Measurements from ENCODE around the gene CRK. TPM values are rescaled to one million over a fixed set of nuclear protein-coding genes. Genes with fewer than 3 reads are reported as not detected.
"Not testable (repeated sequence)": the region's sequence is repeated elsewhere in the genome, so short reads cannot be mapped to it uniquely, and the experiment has no call there.

The CRK gene
- total RNA-seq, 2 experiments from 2014 or later, result 17.5 to 18.4 TPM

DNA sequence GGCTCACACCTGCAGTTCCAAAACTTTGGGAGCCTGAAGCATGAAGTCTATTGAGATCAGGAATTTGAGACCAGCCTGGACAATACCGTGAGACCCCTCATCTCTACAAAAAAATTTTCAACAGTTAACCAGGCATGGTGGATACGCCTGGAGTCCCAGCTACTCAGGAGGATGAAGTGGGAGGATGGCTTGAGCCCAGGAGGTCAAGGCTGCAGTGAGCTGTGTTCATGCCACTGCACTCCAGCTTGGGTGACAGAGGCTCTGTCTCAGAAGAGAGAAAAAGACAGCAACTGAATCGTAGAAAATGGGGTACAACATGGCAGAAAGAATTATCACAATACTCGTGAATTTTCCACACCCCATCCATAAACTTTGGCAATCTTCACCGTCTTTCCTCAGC, 3.2 kb downstream of the CRK start:
- Mint-ChIP-seq H3K4me3 (no peak overlapping the region), H3K9me3 (no peaks in the 10 kb centered on the region), H3K36me3 (ENCODE audit: low read depth) (peaks cover 27% of the 10 kb centered on the region), H3K4me1 (peaks cover 54% of the 10 kb centered on the region), H3K27ac (no peak overlapping the region), H3K27me3 (peaks cover 5% of the 10 kb centered on the region)
- ChIA-PET POLR2A (interaction anchor here (0.7 kb wide), 1 partner anchor 53 kb away, joined by 3 read pairs; the partner anchor contains the start of gene YWHAE), CTCF (interaction anchor here (1.7 kb wide), 1 partner anchor 120 kb away, joined by 3 read pairs; no protein-coding TSS in a partner anchor)
- DNase-seq, result no peak

DNA sequence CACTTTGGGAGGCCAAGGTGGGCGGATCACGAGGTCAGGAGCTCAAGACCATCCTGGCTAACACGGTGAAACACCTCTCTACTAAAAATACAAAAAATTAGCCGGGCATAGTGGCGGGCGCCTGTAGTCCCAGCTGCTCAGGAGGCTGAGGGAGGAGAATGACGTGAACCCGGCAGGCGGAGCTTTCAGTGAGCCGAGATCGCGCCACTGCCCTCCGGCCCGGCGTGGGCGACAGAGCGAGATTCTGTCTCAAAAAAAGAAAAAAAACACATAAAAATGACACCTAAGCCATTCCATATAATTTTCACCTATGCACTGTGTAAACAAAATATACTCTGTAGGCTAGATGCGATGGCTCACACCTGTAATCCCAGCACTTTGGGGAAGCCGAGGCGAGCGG, 5.8 kb downstream of the CRK start:
- not testable (repeated sequence) for DNase-seq, H3K27ac Mint-ChIP-seq, H3K9me3 Mint-ChIP-seq, H3K4me3 Mint-ChIP-seq, H3K27me3 Mint-ChIP-seq
- POLR2A ChIA-PET, result interaction anchor here (0.6 kb wide), 1 partner anchor 34 kb away, joined by 3 read pairs; no protein-coding TSS in a partner anchor
- Mint-ChIP-seq H3K36me3 (ENCODE audit: low read depth) (peaks cover 29% of the 10 kb centered on the region), H3K4me1 (peaks cover 62% of the 10 kb centered on the region)
- CTCF ChIA-PET, result interaction anchor here (1.2 to 2.2 kb wide), 2 partner anchors 13 to 88 kb away, joined by 3 to 5 read pairs; no protein-coding TSS in a partner anchor

DNA sequence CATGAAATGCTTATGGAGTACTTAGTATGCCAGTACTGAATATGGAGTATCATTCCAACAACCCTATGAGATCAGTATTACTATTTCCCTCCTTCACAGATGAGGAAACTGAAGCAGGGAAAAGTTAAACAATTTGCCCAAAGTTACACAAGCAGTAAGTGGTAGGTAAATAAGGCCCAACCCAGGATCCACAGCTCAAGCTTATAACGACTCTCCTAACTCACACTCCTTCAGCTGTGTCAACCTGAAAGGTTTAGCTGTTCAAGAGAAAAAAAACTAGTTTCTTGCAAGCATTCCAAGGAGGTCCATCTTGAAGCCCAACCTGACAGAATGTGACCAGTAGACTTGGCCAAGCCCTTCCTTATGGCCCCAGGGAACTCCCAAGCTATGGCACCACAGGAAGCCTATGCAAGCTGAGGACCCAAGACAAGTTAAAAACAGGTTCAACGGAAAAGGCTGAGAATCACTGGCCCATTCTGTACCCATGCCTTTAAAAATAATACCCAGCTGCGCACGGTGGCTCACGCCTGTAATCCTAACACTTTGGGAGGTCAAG, 6.5 kb downstream of the CRK start:
- Mint-ChIP-seq H3K4me3 (no peak overlapping the region), H3K27me3 (no peaks in the 10 kb centered on the region), H3K36me3 (ENCODE audit: low read depth) (peaks cover 27% of the 10 kb centered on the region), H3K4me1 (peaks cover 54% of the 10 kb centered on the region), H3K9me3 (no peaks in the 10 kb centered on the region), H3K27ac (no peak overlapping the region)
- ChIA-PET CTCF (interaction anchor here (1.1 to 2.2 kb wide), 3 partner anchors 11 to 21 kb away, joined by 3 to 5 read pairs (median 3); no protein-coding TSS in a partner anchor), POLR2A (no interaction called here)
- no peak for DNase-seq

DNA sequence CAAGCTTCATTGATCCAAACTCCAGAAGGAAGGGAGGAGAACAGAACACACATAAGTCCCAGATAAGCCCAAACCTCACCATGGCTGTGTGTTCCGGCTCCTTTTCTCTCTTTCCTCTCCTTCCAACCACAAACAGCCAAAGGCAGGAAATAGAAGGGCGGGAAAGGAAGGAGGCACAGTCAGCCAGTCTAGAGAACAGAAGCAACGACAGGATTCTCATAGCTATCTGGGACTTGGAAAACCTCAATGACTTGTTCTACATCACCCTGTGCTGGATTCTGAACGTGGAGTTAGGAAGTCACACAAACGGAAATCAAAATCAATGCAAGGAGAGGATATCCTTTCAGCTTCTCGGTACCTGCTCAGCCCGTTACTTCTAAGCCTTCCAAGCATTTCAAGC, 9.0 kb downstream of the CRK start:
- CTCF ChIA-PET, result interaction anchor here (0.7 kb wide), 1 partner anchor 40 kb away, joined by 3 read pairs; no protein-coding TSS in a partner anchor
- no peaks in the 10 kb centered on the region for H3K9me3 Mint-ChIP-seq
- H3K27me3 Mint-ChIP-seq, result no peaks in the 10 kb centered on the region
- no peak for DNase-seq
- POLR2A ChIA-PET, result interaction anchor here (0.6 kb wide), 1 partner anchor 71 kb away, joined by 7 read pairs; no protein-coding TSS in a partner anchor
- H3K4me1 Mint-ChIP-seq, result peaks cover 36% of the 10 kb centered on the region
- H3K36me3 Mint-ChIP-seq (ENCODE audit: low read depth), result peaks cover 13% of the 10 kb centered on the region
- H3K4me3 Mint-ChIP-seq, result no peak overlapping the region
- peak overlapping the region; percentile 50 for H3K27ac Mint-ChIP-seq

DNA sequence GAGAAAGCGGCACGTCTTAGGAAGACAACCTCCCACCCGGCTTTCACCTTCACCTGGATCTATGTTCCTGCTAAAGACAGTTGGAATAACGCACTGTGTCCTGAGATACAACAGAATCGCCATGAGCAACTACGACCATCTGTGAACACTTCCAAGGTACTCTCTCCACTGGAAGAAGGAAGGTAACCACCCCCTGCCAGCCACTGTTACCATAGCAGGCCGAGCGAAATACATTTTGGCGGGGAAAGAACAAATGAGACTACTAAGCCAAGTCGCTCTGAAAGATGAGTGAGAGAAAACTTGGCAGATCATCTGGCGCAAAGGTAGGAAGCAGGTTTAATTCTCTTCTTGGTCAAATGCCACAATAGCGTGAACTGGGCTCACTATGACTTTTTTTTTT, 9.8 kb downstream of the CRK start:
- no peak overlapping the region for H3K4me3 Mint-ChIP-seq
- H3K27me3 Mint-ChIP-seq, result no peaks in the 10 kb centered on the region
- H3K27ac Mint-ChIP-seq, result no peak overlapping the region
- CTCF ChIA-PET, result interaction anchor here (0.7 kb wide), 2 partner anchors 41 to 141 kb away, joined by 3 read pairs; no protein-coding TSS in a partner anchor
- POLR2A ChIA-PET, result no interaction called here
- peaks cover 10% of the 10 kb centered on the region for H3K36me3 Mint-ChIP-seq (ENCODE audit: low read depth)
- H3K9me3 Mint-ChIP-seq, result no peaks in the 10 kb centered on the region
- DNase-seq, result no peak
- H3K4me1 Mint-ChIP-seq, result peaks cover 31% of the 10 kb centered on the region

DNA sequence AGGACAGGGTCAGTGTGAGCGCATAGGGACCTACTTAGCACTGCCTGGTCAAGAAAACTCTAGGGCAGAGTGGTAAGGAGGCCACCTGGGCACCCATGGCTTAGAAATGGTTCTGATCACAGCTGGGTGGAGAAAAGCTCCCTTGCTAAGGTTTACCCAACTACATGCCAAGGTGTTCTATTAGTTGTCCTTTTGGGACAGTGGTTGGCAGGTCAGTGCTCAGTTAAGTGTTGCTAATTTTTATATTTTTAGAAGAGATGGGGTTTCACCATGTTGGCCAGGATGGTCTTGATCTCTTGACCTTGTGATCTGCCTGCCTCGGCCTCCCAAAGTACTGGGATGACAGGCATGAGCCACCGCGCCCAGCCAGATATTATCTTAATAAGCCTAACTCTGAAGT, 10.3 kb downstream of the CRK start:
- CTCF ChIA-PET, H3K9me3 Mint-ChIP-seq, POLR2A ChIA-PET, H3K4me3 Mint-ChIP-seq, H3K27ac Mint-ChIP-seq, H3K27me3 Mint-ChIP-seq, DNase-seq: not testable (repeated sequence)
- peaks cover 10% of the 10 kb centered on the region for H3K36me3 Mint-ChIP-seq (ENCODE audit: low read depth)
- H3K4me1 Mint-ChIP-seq, result peaks cover 31% of the 10 kb centered on the region

DNA sequence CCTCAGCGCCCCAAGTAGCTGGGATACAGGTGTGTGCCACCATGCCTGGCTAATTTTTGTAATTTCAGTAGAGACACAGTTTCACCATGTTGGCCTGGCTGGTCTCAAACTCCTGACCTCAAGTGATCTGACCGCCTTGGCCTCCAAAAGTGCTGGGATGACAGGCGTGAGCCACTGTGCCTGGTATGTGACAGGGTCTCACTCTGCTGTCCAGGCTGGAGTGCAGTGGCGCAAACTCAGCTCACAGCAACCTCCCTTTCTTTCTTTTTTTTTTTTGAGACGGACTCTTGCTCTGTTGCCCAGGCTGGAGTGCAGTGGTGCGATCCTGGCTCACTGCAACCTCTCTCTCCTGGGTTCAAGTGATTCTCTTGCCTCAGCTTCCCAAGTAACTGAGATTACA, 13.3 kb downstream of the CRK start:
- H3K4me1 Mint-ChIP-seq, result peaks cover 20% of the 10 kb centered on the region
- H3K4me3 Mint-ChIP-seq; CTCF ChIA-PET; H3K27me3 Mint-ChIP-seq; H3K9me3 Mint-ChIP-seq; DNase-seq; H3K36me3 Mint-ChIP-seq (ENCODE audit: low read depth); H3K27ac Mint-ChIP-seq: not testable (repeated sequence)
- POLR2A ChIA-PET, result interaction anchor here (0.7 kb wide), 2 partner anchors 116 to 334 kb away, joined by 4 to 12 read pairs; no protein-coding TSS in a partner anchor

DNA sequence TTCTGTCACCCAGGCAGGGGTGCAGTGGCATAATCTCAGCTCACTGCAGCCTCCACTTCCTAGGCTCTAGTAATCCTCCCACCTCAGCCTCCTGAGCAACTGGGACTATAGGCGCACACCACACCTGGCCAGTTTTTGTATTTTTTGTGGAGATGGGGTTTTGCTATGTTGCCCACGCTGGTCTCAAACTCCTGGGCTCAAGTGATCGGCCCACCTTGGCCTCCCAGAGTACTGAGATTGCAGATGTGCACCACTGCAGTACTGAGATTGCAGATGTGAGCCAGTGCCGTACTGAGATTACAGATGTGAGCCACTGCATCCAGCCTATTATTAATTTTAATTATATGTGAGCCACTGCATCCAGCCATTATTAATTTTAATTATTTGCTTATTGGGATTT, 13.8 kb downstream of the CRK start:
- peaks cover 16% of the 10 kb centered on the region for H3K4me1 Mint-ChIP-seq
- H3K4me3 Mint-ChIP-seq, result no peak overlapping the region
- POLR2A ChIA-PET, result interaction anchor here (0.7 kb wide), 1 partner anchor 333 kb away, joined by 12 read pairs; no protein-coding TSS in a partner anchor
- no peak overlapping the region for H3K27ac Mint-ChIP-seq
- no peaks in the 10 kb centered on the region for H3K9me3 Mint-ChIP-seq
- DNase-seq, result no peak
- peaks cover 9% of the 10 kb centered on the region for H3K36me3 Mint-ChIP-seq (ENCODE audit: low read depth)
- CTCF ChIA-PET, result interaction anchor here (1.1 kb wide), 1 partner anchor 293 kb away, joined by 4 read pairs; no protein-coding TSS in a partner anchor
- H3K27me3 Mint-ChIP-seq, result no peaks in the 10 kb centered on the region

DNA sequence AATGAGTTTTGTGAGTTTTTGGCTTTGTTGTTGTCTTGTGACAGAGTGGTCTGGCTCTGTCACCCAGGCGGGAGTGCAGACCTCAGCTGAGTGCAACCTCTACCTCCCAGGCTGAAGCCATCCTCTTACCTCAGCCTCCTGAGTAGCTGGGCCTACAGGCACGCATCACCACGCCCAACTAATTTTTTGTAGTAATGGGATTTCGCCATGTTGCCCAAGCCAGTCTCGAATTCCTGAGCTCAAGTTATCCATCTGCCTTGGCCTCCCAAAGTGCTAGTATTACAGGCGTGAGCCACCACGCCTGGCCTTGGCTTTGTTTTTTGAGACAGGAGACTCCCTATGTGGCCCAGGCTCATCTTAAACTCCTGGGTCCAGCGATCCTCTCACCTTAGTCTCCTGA, 15.1 kb downstream of the CRK start:
- Mint-ChIP-seq H3K4me3 (no peak overlapping the region), H3K27ac (no peak overlapping the region), H3K4me1 (peaks cover 6% of the 10 kb centered on the region), H3K9me3 (no peaks in the 10 kb centered on the region), H3K36me3 (ENCODE audit: low read depth) (peaks cover 9% of the 10 kb centered on the region), H3K27me3 (no peaks in the 10 kb centered on the region)
- no peak for DNase-seq
- ChIA-PET CTCF (interaction anchor here (0.6 to 1.1 kb wide), 2 partner anchors 13 to 292 kb away, joined by 3 to 4 read pairs; no protein-coding TSS in a partner anchor), POLR2A (interaction anchor here (0.6 kb wide), 1 partner anchor 8 kb away, joined by 6 read pairs; no protein-coding TSS in a partner anchor)

DNA sequence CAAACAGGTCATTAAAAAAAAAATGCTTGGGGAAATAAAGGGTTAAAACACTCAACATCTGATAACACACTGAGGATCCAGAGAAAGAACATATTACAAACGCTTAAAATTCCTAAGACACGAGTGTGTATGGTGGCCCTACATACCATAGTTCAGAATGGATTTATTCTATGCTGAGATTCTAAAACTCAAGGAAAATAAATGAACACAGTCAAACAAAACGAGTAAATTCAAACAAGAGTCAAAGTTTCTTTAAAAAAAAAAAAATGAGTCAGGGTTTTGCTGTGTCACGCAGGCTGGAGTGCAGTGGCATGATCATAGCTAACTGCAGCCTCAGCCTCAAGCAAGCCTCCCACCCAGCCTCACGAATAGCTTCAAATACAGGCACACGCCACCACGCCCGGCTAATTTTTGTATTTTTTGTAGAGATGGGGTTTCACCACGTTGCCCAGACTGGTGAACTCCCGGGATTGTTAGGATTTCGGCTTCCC, 17.4 kb downstream of the CRK start:
- Mint-ChIP-seq H3K4me1 (peaks cover 6% of the 10 kb centered on the region), H3K9me3 (no peaks in the 10 kb centered on the region), H3K27ac (no peak overlapping the region), H3K4me3 (no peak overlapping the region), H3K27me3 (no peaks in the 10 kb centered on the region), H3K36me3 (ENCODE audit: low read depth) (peaks cover 22% of the 10 kb centered on the region)
- POLR2A ChIA-PET, result no interaction called here
- DNase-seq, result no peak
- CTCF ChIA-PET, result interaction anchor here (0.7 to 1.3 kb wide), 3 partner anchors 11 to 73 kb away, joined by 3 to 6 read pairs (median 3); partner anchors contain the start of gene CRK

DNA sequence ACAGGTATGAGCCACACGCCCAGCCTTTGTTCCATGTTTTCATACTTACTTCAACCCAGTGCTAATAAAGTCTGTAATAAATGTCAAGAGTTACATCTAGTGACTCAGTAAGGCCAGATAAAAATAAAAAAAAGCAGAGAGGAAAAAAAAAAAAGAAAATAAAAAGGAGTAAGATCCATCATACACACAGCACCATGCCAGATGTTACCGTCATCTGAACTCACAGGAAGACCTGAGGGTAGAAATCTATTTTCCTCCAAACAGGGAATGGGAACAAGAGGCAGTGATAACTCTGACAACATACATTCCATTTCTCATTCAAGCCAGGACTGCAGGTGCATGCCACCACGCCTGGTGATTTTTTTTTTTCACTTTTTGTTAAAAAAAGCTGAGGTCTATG, 20.7 kb downstream of the CRK start:
- peaks cover 15% of the 10 kb centered on the region for H3K4me1 Mint-ChIP-seq
- DNase-seq, result no peak
- no peak overlapping the region for H3K4me3 Mint-ChIP-seq
- H3K27ac Mint-ChIP-seq, result peak overlapping the region; percentile 13
- ChIA-PET POLR2A (no interaction called here), CTCF (interaction anchor here (0.6 to 1.3 kb wide), 2 partner anchors 30 to 38 kb away, joined by 3 read pairs; no protein-coding TSS in a partner anchor)
- H3K27me3 Mint-ChIP-seq, result no peaks in the 10 kb centered on the region
- H3K36me3 Mint-ChIP-seq (ENCODE audit: low read depth), result peaks cover 30% of the 10 kb centered on the region
- no peaks in the 10 kb centered on the region for H3K9me3 Mint-ChIP-seq

DNA sequence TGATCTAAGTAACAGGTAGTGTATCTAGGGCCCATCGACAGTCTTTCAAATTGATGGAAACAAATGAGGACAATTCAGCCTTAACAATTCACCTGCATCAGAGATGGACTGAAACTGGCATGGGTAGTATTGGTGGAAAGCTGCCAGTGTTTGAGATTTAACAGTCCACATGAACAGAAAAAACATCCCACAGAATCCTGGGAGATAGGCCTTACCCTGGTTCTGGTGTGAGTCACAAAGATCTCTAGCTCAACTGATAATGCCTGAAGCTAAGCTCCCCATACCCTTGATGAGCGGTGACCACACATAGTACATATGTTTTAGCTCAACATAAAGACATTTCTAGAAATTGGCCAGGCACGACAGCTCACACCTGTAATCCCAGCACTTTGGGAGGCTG, 21.9 kb downstream of the CRK start:
- no peak overlapping the region for H3K4me3 Mint-ChIP-seq
- POLR2A ChIA-PET, result no interaction called here
- peaks cover 13% of the 10 kb centered on the region for H3K4me1 Mint-ChIP-seq
- no peaks in the 10 kb centered on the region for H3K9me3 Mint-ChIP-seq
- no peaks in the 10 kb centered on the region for H3K27me3 Mint-ChIP-seq
- no peak for DNase-seq
- CTCF ChIA-PET, result interaction anchor here (0.5 to 1.3 kb wide), 2 partner anchors 18 to 29 kb away, joined by 3 read pairs; no protein-coding TSS in a partner anchor
- no peak overlapping the region for H3K27ac Mint-ChIP-seq
- peaks cover 33% of the 10 kb centered on the region for H3K36me3 Mint-ChIP-seq (ENCODE audit: low read depth)

DNA sequence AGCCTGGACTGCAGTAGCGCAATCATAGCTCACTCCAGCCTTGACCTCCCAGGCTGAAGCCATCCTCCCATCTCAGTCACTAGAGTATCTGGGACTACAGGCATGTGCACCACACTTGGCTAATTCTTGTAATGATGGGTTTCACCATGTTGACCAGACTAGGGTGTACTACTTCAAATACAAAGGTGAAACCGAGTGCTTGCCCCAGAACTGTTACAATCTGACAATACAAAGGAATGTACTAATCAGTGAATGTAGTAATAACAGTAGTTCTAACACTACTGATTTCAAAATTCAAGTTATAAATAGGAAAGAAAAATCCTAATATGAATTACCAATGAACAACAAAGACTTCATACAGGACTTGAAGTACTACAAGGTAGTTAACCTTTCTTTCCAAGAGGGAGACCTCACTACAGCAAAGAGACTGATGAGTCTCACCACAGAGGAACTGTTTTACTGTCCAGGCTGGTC, 24.4 kb downstream of the CRK start:
- ChIA-PET CTCF (no interaction called here), POLR2A (no interaction called here)
- no peak for DNase-seq
- Mint-ChIP-seq H3K4me1 (peaks cover 9% of the 10 kb centered on the region), H3K9me3 (no peaks in the 10 kb centered on the region), H3K27ac (no peak overlapping the region), H3K27me3 (no peaks in the 10 kb centered on the region), H3K4me3 (no peak overlapping the region), H3K36me3 (ENCODE audit: low read depth) (peaks cover 28% of the 10 kb centered on the region)

Data from activated CD4-positive, alpha-beta T cell treated with anti-CD3 and anti-CD28 coated beads, Interleukin-2, amount 10 ng/mL, durations not matched to agents 7 days and 5 days (primary cell).